AG04450 (cell line): ENCODE measurements around the gene GALNT13. TPM values are rescaled to one million over a fixed set of nuclear protein-coding genes. Genes with fewer than 3 reads are reported as not detected.

Experiments used
- CTCF ChIA-PET: fragments of 300-600, 350-600 bp; formaldehyde crosslinking; extraction: SDS; loops from one replicate; lab custom pipeline; 2022; ENCODE audit warnings: antibody characterized with exemption, inconsistent platforms; lab: Charles Lee
- POLR2A ChIA-PET: fragments of 350-600 bp; formaldehyde crosslinking; extraction: SDS; loops from one replicate; lab custom pipeline; 2021; ENCODE audit warnings: antibody characterized with exemption, inconsistent platforms; lab: Yijun Ruan, JAX
- DNase-seq: peaks from one replicate; pipeline ENCODE4 v3.0.0-alpha.2; 2011; ENCODE audit warnings: low read depth, low spot score
- H3K27ac ChIP-seq: one replicate; pipeline ENCODE4 v1.5.1; 2012; ENCODE audit warnings: low read depth, low read length, control low read depth
- H3K27me3 ChIP-seq: one replicate; pipeline ENCODE4 v1.6.0; 2012; ENCODE audit warnings: low read length; ENCODE audit not compliant: control insufficient read depth, insufficient read depth
- H3K4me3 ChIP-seq: 2 replicates; pipeline ENCODE4 v1.5.1; 2011; ENCODE audit warnings: mild to moderate bottlenecking, low read depth, low read length, control low read depth
- H3K9me3 ChIP-seq: 2 replicates; pipeline ENCODE4 v1.5.1; 2012; ENCODE audit warnings: low read length; ENCODE audit not compliant: control insufficient read depth, insufficient read depth
- polyA plus RNA-seq: library from polyadenylated mRNA; depleted of rRNA; stranded (reverse); fragments of >200 nt; gene quantifications from 2 replicates; pipeline ENCODE4 v1.2.3, GENCODE V29; 2011
- TF ChIP-seq, protein P1 (sequence below): IDR thresholded peaks from 2 replicates; pipeline ENCODE4 v1.5.1; 2011; ENCODE audit warnings: low read depth, low read length, control low read depth, inconsistent platforms

The GALNT13 gene
- polyA plus RNA-seq, 1 experiment, result not detected

DNA sequence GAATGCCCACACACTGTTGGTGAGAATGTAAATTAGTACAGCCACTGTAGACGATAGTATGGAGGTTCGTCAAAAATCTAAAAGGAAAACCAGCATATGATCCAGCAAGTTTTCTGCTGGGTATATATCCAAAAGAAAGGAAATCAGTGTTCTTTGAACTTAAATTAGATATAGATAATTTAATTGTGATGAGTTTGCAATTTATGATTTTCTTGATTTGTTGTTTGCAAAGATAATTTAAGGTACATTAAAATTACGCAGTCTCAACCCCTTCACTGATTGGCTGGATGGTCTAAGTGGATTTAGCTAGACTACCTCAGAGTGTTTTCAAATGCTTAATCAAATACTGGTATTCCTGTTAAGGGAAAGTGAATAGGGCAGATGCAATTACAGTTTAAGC lies 302.2 kb downstream of the GALNT13 start:
- H3K27me3 ChIP-seq, result no peaks in the 10 kb centered on the region
- TF ChIP-seq, protein P1, sequence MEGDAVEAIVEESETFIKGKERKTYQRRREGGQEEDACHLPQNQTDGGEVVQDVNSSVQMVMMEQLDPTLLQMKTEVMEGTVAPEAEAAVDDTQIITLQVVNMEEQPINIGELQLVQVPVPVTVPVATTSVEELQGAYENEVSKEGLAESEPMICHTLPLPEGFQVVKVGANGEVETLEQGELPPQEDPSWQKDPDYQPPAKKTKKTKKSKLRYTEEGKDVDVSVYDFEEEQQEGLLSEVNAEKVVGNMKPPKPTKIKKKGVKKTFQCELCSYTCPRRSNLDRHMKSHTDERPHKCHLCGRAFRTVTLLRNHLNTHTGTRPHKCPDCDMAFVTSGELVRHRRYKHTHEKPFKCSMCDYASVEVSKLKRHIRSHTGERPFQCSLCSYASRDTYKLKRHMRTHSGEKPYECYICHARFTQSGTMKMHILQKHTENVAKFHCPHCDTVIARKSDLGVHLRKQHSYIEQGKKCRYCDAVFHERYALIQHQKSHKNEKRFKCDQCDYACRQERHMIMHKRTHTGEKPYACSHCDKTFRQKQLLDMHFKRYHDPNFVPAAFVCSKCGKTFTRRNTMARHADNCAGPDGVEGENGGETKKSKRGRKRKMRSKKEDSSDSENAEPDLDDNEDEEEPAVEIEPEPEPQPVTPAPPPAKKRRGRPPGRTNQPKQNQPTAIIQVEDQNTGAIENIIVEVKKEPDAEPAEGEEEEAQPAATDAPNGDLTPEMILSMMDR, result no peak
- no peak for DNase-seq
- ChIA-PET POLR2A (no interaction called here), CTCF (no interaction called here)
- no peak overlapping the region for H3K4me3 ChIP-seq
- H3K9me3 ChIP-seq, result peaks cover 5% of the 10 kb centered on the region; the same call in 1 of the 2 replicates
- H3K27ac ChIP-seq, result no peak overlapping the region

DNA sequence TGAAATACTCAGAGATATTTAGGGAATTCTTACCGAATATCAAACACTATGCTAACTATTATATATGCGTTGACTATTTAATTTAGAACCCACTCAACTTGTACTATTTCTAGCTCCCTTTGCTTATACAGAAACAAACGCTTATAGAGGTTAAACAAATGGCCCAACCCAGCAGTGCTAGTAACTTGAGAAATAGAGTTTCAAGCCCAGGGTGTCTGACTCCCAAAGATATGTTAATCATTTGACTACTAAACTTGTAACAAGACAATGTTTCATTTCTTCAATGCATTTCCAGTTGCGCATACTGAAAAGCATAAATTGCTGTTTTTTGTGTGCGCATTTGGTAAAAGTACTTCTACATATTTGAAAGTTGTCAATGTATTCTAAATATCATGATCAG lies 310.3 kb downstream of the GALNT13 start:
- Histone ChIP-seq H3K4me3 (no peak overlapping the region), H3K9me3 (peaks cover 3% of the 10 kb centered on the region; the same call in 1 of the 2 replicates), H3K27me3 (no peaks in the 10 kb centered on the region), H3K27ac (no peak overlapping the region)
- TF ChIP-seq, protein P1, result no peak
- ChIA-PET POLR2A (no interaction called here), CTCF (no interaction called here)
- no peak for DNase-seq

DNA sequence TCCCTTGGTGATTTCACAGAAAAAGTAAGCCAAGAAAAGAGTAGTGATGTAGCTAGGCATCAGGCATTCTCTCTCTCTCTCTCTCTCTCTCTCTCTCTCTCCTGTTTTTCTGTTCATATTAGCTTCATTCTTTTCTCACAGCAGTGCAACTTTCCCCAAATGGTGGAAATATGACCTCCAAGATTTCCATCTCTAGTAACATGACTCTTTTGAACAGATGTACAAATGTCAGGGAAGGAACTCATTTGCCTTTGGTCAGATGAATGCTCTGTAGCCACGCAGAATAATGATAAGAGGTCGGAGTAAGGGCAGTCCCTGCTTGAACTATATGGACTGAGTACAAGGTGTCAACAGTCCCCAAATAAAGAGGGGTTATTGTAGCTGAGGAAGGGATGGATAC lies 316.2 kb downstream of the GALNT13 start:
- TF ChIP-seq, protein P1, result no peak
- peaks cover 12% of the 10 kb centered on the region for H3K9me3 ChIP-seq
- POLR2A ChIA-PET, result no interaction called here
- no peak overlapping the region for H3K27ac ChIP-seq
- no peaks in the 10 kb centered on the region for H3K27me3 ChIP-seq
- CTCF ChIA-PET, result no interaction called here
- DNase-seq, result no peak
- no peak overlapping the region for H3K4me3 ChIP-seq

DNA sequence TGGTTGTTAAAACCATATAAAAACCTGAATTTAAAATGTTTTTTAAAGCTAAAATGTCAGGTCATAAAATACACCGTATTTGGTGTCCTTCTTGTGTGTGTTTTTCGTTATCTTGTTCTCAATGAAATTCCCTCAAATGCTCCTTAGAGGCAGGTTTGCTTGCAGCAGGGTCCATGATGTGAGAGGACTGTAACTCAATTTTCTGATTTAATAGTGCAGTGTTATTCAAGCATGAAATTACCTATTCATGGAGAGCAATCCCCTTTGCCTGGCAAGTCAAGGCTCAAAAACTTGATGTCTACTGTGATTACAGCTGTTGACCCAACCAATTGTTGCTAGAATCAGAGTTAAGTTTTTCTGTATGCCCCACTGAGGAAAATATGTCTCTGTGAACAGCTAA lies 318.2 kb downstream of the GALNT13 start:
- TF ChIP-seq, protein P1, result no peak
- H3K9me3 ChIP-seq, result peaks cover 9% of the 10 kb centered on the region
- H3K27ac ChIP-seq, result no peak overlapping the region
- POLR2A ChIA-PET, result no interaction called here
- DNase-seq, result no peak
- H3K27me3 ChIP-seq, result no peaks in the 10 kb centered on the region
- CTCF ChIA-PET, result no interaction called here
- H3K4me3 ChIP-seq, result no peak overlapping the region

DNA sequence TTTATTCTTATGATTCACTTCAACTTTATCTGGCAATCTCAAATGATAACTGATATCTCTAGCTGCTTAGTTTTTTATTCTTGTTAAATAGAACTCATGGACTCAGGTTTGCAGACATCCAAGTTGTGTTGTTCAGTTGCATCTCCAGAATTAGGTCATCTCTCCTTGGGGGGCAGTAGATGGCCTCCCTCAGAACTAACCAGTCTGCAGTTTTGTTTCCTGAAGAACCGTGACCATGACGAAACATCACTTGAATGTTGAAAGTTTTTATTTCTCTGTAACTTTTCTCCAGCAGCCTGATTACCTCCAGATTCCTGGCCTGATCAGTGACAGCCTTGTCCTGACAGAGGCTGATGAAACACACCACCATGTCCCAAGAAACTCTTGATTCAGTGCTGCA lies 321.5 kb downstream of the GALNT13 start:
- Histone ChIP-seq H3K9me3 (peaks cover 9% of the 10 kb centered on the region), H3K27ac (no peak overlapping the region), H3K27me3 (no peaks in the 10 kb centered on the region), H3K4me3 (no peak overlapping the region)
- ChIA-PET CTCF (no interaction called here), POLR2A (no interaction called here)
- TF ChIP-seq, protein P1, result no peak
- no peak for DNase-seq
